ENCODE data around the gene ZC3H8.

GRCh38 chr2:112166806-112167499 lies 87.9 kb downstream of the ZC3H8 start:
- TF ChIP-seq CTCF (conservative IDR thresholded peaks at IDR 0.05; ENCODE audit: low read depth, low read length), result no peak
- no peak for TF ChIP-seq EZH2 (IDR thresholded peaks at IDR 0.05; ENCODE audit: low read length, unreplicated experiment)
